Upper lobe of left lung (tissue), 6 donors: Measurements from ENCODE around the gene XRCC6. TPM values are rescaled to one million over a fixed set of nuclear protein-coding genes. Genes with fewer than 3 reads are reported as not detected.

Experiments used
- ATAC-seq, 2 donors: fragments of 200-7000 bp; cut with Tn5 transposase; one replicate each; pipeline ENCODE4 v1.9.1; 2022; ENCODE audit warnings: mild to moderate bottlenecking in 2 of 2, moderate library complexity in 2 of 2; ENCODE audit not compliant: low FRiP score in 2 of 2
- DNase-seq, 2 donors: peaks; one replicate each; pipeline ENCODE4 v3.0.0-alpha.2; 2019 to 2020
- H3K27ac ChIP-seq, 4 donors: fragments of 200-600 bp; sonication (generic); one replicate each; pipeline ENCODE4 v1.5.1; 2016 to 2019
- H3K27me3 ChIP-seq, 4 donors: fragments of 200-600 bp; sonication (generic); one replicate each; pipeline ENCODE4 v1.5.1; 2017 to 2019
- H3K36me3 ChIP-seq, 4 donors: fragments of 200-600 bp; sonication (generic); one replicate each; pipeline ENCODE4 v1.5.1; 2016 to 2019
- H3K4me1 ChIP-seq, 4 donors: fragments of 200-600 bp; sonication (generic); one replicate each; pipeline ENCODE4 v1.5.1; 2018 to 2019
- H3K4me3 ChIP-seq, 4 donors: fragments of 200-600 bp; sonication (generic); one replicate each; pipeline ENCODE4 v1.5.1; 2017 to 2019; ENCODE audit warnings: mild to moderate bottlenecking in 2 of 4, moderate library complexity in 1 of 4
- H3K9me3 ChIP-seq, 4 donors: fragments of 200-600 bp; sonication (generic); one replicate each; pipeline ENCODE4 v1.5.1; 2018 to 2019
- CTCF ChIP-seq, 6 experiments: fragments of 450-650 bp in 4 of 6; fragments of 200-600 bp in 2 of 6; sonication (generic) in 2 of 6; IDR thresholded peaks; one replicate each; pipeline ENCODE4 v1.5.1; 2016 to 2019; ENCODE audit warnings: antibody characterized with exemption in 6 of 6
- EP300 ChIP-seq, 4 donors: sonication (generic); formaldehyde crosslinking; IDR thresholded peaks; one replicate each; pipeline ENCODE4 v1.5.1; 2017; ENCODE audit warnings: antibody characterized with exemption in 4 of 4, control low read depth in 2 of 4
- POLR2A ChIP-seq, 4 donors: fragments of 450-650 bp; IDR thresholded peaks; one replicate each; pipeline ENCODE4 v1.5.1; 2016 to 2017; ENCODE audit warnings: antibody characterized with exemption in 4 of 4, mild to moderate bottlenecking in 2 of 4
- POLR2AphosphoS5 ChIP-seq, 2 donors: sonication (generic); formaldehyde crosslinking; IDR thresholded peaks; one replicate each; pipeline ENCODE4 v1.5.1; 2017; ENCODE audit warnings: antibody characterized with exemption in 2 of 2
- WGBS, 2 donors: methylation state at CpG; one replicate each; pipeline ENCODE4 v1.1.5; 2017 to 2018; 5-methylcytosine and 5-hydroxymethylcytosine counted together
- total RNA-seq, 6 donors: library from RNA; depleted of rRNA in 4 of 6; stranded (reverse); fragments of >200 nt in 4 of 6; gene quantifications; one replicate each; pipeline versions ENCODE4 v1.1.0 to v1.2.1, GENCODE V29; 2016 to 2021
- donor health status: DM: no; HTN: no; CAD: no; lungs with moderate emphysema.
- donor health status: DM: no; HTN: yes; CAD: no; lungs with severe emphysema.

The XRCC6 gene
- total RNA-seq, 6 donors from 2014 or later: 83.8 to 209 (median 167) TPM

GRCh38 chr22:41597635-41597953 is 23.5 kb upstream of the XRCC6 start:
- 60 to 74% methylated on average over 2 of the region's 2 CpGs for WGBS, 2 donors
- ATAC-seq: no peak
- Histone ChIP-seq H3K4me1 (peaks cover 0 to 10% (median 6%) of the 10 kb centered on the region in 4 donors), H3K4me3 (no peak overlapping the region), H3K27ac (no peak overlapping the region), H3K36me3 (peaks cover 5 to 34% (median 25%) of the 10 kb centered on the region in 4 donors), H3K9me3 (no peaks in the 10 kb centered on the region), H3K27me3 (no peaks in the 10 kb centered on the region)
- no peak for DNase-seq
- TF ChIP-seq POLR2AphosphoS5 (IDR thresholded peaks at IDR 0.05) (no peak), CTCF (IDR thresholded peaks at IDR 0.05) (peak in 1 of 6 experiments; percentile 18), EP300 (IDR thresholded peaks at IDR 0.05) (no peak), POLR2A (IDR thresholded peaks at IDR 0.05) (no peak)

GRCh38 chr22:41598081-41598480 is 23.0 kb upstream of the XRCC6 start:
- TF ChIP-seq EP300 (IDR thresholded peaks at IDR 0.05) (no peak), POLR2A (IDR thresholded peaks at IDR 0.05) (no peak), POLR2AphosphoS5 (IDR thresholded peaks at IDR 0.05) (no peak), CTCF (IDR thresholded peaks at IDR 0.05) (no peak)
- 86 to 90% methylated on average over 5 of the region's 5 CpGs for WGBS, 2 donors
- no peaks in the 10 kb centered on the region for H3K27me3 ChIP-seq
- ATAC-seq (no peak), DNase-seq (no peak)
- no peak overlapping the region for H3K4me3 ChIP-seq
- no peaks in the 10 kb centered on the region for H3K9me3 ChIP-seq
- H3K36me3 ChIP-seq: peaks cover 6 to 39% (median 29%) of the 10 kb centered on the region in 4 donors
- H3K4me1 ChIP-seq: peaks cover 0 to 10% (median 6%) of the 10 kb centered on the region in 4 donors
- no peak overlapping the region for H3K27ac ChIP-seq

GRCh38 chr22:41598891-41599635 is 22.0 kb upstream of the XRCC6 start:
- Histone ChIP-seq H3K27ac (no peak overlapping the region), H3K4me3 (no peak overlapping the region), H3K36me3 (peaks cover 10 to 47% (median 31%) of the 10 kb centered on the region in 4 donors), H3K4me1 (peaks cover 0 to 10% (median 6%) of the 10 kb centered on the region in 4 donors), H3K9me3 (no peaks in the 10 kb centered on the region), H3K27me3 (no peaks in the 10 kb centered on the region)
- 89 to 92% methylated on average over 8 of the region's 8 CpGs for WGBS, 2 donors
- no peak for TF ChIP-seq CTCF (IDR thresholded peaks at IDR 0.05)
- no peak for TF ChIP-seq EP300 (IDR thresholded peaks at IDR 0.05)
- TF ChIP-seq POLR2AphosphoS5 (IDR thresholded peaks at IDR 0.05): no peak
- TF ChIP-seq POLR2A (IDR thresholded peaks at IDR 0.05): no peak
- ATAC-seq (no peak), DNase-seq (no peak)

GRCh38 chr22:41600976-41601375 is 20.1 kb upstream of the XRCC6 start:
- TF ChIP-seq POLR2AphosphoS5 (IDR thresholded peaks at IDR 0.05) (no peak), EP300 (IDR thresholded peaks at IDR 0.05) (no peak)
- Histone ChIP-seq H3K36me3 (peaks cover 10 to 64% (median 42%) of the 10 kb centered on the region in 4 donors), H3K27me3 (no peaks in the 10 kb centered on the region), H3K27ac (no peak overlapping the region), H3K9me3 (no peaks in the 10 kb centered on the region), H3K4me1 (peaks cover 0 to 10% (median 6%) of the 10 kb centered on the region in 4 donors), H3K4me3 (no peak overlapping the region)
- WGBS, 2 donors: 91 to 95% methylated on average over 8 of the region's 8 CpGs
- ATAC-seq (no peak), DNase-seq (no peak)

- WGBS, 2 donors: 68 to 82% methylated on average over 4 of the region's 4 CpGs
- peaks cover 13 to 76% (median 54%) of the 10 kb centered on the region in 4 donors for H3K36me3 ChIP-seq
- no peaks in the 10 kb centered on the region for H3K27me3 ChIP-seq
- no peak for ATAC-seq
- no peak overlapping the region for H3K27ac ChIP-seq
- H3K9me3 ChIP-seq: no peaks in the 10 kb centered on the region
- H3K4me3 ChIP-seq: no peak overlapping the region
- no peaks in the 10 kb centered on the region for H3K4me1 ChIP-seq
- DNase-seq: no peak
- no peak for TF ChIP-seq CTCF (IDR thresholded peaks at IDR 0.05)
- no peak for TF ChIP-seq POLR2AphosphoS5 (IDR thresholded peaks at IDR 0.05)
- TF ChIP-seq EP300 (IDR thresholded peaks at IDR 0.05): no peak
- TF ChIP-seq POLR2A (IDR thresholded peaks at IDR 0.05): no peak
These were observed 17.2 kb upstream of the XRCC6 start for GRCh38 chr22:41603873-41604332.
